Measurements from ENCODE around the gene MPEG1.

The MPEG1 gene

GRCh38 chr11:59196777-59197176, 15.9 kb downstream of the MPEG1 start:
- H3K27ac ChIP-seq, result no peak overlapping the region
- no peak for TF ChIP-seq CTCF (conservative IDR thresholded peaks at IDR 0.05; ENCODE audit: low read depth)

GRCh38 chr11:59195586-59195985, 17.1 kb downstream of the MPEG1 start:
- ChIA-PET POLR2A (ENCODE audit: low non-redundant PET) (no interaction called here), CTCF (no interaction called here)
- no peak overlapping the region for H3K27ac ChIP-seq
- no peak for DNase-seq (ENCODE audit: low spot score)
- no peak for TF ChIP-seq CTCF (conservative IDR thresholded peaks at IDR 0.05; ENCODE audit: low read depth)

More at GRCh38 chr11:59196777-59197176, 15.9 kb downstream of the MPEG1 start:
- POLR2A ChIA-PET (ENCODE audit: low non-redundant PET), result no interaction called here
- CTCF ChIA-PET, result interaction anchor here (1.0 kb wide), 1 partner anchor 25 kb away, joined by 3 read pairs; the partner anchor contains the start of gene DTX4
- DNase-seq (ENCODE audit: low spot score), result no peak

GRCh38 chr11:59193587-59194130, 19.1 kb downstream of the MPEG1 start:
- DNase-seq (ENCODE audit: low spot score), result no peak
- TF ChIP-seq CTCF (conservative IDR thresholded peaks at IDR 0.05; ENCODE audit: low read depth), result no peak
- ChIA-PET CTCF (interaction anchor here (1.1 kb wide), 1 partner anchor 22 kb away, joined by 4 read pairs; the partner anchor contains the start of gene DTX4), POLR2A (ENCODE audit: low non-redundant PET) (no interaction called here)
- H3K27ac ChIP-seq, result no peak overlapping the region

GRCh38 chr11:59192446-59193020, 20.2 kb downstream of the MPEG1 start:
- no peak for TF ChIP-seq CTCF (conservative IDR thresholded peaks at IDR 0.05; ENCODE audit: low read depth)
- CTCF ChIA-PET, result interaction anchor here (0.5 to 1.1 kb wide), 2 partner anchors 21 to 616 kb away, joined by 4 to 5 read pairs; partner anchors contain the start of gene DTX4
- H3K27ac ChIP-seq, result no peak overlapping the region
- DNase-seq (ENCODE audit: low spot score), result no peak
- POLR2A ChIA-PET (ENCODE audit: low non-redundant PET), result no interaction called here

- POLR2A ChIA-PET (ENCODE audit: low non-redundant PET), result no interaction called here
- DNase-seq (ENCODE audit: low spot score), result no peak
- H3K27ac ChIP-seq, result no peak overlapping the region
- CTCF ChIA-PET, result interaction anchor here (1.1 kb wide), 1 partner anchor 9 kb away, joined by 3 read pairs; no protein-coding TSS in a partner anchor
- no peak for TF ChIP-seq CTCF (conservative IDR thresholded peaks at IDR 0.05; ENCODE audit: low read depth)
These were observed 20.8 kb downstream of the MPEG1 start for GRCh38 chr11:59191890-59192289.

- TF ChIP-seq CTCF (conservative IDR thresholded peaks at IDR 0.05; ENCODE audit: low read depth), result no peak
- DNase-seq (ENCODE audit: low spot score), result no peak
- ChIA-PET CTCF (interaction anchor here (1.1 kb wide), 1 partner anchor 8 kb away, joined by 3 read pairs; no protein-coding TSS in a partner anchor), POLR2A (ENCODE audit: low non-redundant PET) (no interaction called here)
- H3K27ac ChIP-seq, result no peak overlapping the region
These were observed 21.6 kb downstream of the MPEG1 start for GRCh38 chr11:59191095-59191494.

All from RWPE1 (cell line).